Right kidney (tissue), 1 donor: ENCODE measurements around the gene VKORC1L1.
"Not testable (repeated sequence)": the region's sequence is repeated elsewhere in the genome, so short reads cannot be mapped to it uniquely, and the experiment has no call there.

ENCODE experiments used
- DNase-seq: peaks from one replicate; pipeline ENCODE4 v3.0.0-alpha.2; 2016

VKORC1L1 gene

DNA sequence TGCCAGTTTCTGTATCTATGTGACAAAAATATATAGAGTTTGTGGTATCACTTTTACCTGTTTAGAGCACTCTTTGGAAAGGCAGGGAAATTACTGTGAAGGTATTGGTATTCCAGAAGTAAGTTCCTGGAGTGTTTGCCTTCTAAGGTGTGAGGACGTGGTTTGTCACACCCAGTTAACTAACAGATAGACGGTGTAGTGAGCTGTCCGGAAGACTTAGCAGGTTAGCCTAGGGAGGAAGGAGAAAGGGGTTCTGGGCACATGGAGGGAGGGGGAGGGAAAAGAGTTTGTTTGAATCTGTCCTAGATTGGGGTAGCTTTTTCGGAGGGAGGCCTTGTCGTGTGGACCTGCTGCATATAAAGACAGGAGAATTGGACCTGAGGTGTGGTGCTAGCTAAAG lies 7.4 kb downstream of the VKORC1L1 start:
- DNase-seq, result not testable (repeated sequence)

DNA sequence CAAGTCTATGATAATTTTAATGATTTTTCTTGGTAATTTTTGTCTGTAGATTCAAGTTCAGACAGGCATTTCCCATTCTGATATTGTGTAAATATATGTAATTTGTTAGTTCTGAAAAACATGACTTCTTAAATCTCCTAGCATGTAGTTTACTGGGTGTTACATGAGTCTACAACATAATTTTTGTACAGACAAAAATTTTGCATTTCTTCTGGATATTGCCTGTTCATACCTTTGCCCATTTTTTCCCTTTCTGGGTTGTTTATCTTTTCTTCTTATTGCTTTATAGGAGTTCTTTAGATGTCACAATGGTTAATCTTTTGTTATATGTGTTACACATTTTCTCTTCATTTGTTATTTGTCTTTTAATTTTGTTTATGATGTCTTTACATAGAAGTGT lies 12.1 kb downstream of the VKORC1L1 start:
- not testable (repeated sequence) for DNase-seq

DNA sequence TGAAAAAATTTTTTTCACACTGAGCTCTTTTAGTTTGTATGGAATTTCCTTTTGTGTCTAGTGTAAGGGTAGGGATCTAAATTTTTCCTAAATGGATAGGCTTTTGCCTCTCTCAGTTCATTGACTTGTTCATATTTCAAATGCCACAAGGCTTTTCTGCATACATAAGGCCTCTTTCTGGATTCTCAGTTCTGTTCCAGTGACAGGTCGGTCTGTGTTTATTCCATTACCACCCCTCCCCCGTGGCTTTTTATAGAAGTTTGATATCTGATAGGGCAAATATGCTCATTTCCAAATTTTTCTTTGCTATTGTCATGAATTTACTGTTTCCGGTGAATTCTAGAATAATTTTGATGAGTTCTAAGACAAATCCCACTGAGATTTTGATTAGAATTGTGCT lies 12.7 kb downstream of the VKORC1L1 start:
- DNase-seq, result not testable (repeated sequence)

DNA sequence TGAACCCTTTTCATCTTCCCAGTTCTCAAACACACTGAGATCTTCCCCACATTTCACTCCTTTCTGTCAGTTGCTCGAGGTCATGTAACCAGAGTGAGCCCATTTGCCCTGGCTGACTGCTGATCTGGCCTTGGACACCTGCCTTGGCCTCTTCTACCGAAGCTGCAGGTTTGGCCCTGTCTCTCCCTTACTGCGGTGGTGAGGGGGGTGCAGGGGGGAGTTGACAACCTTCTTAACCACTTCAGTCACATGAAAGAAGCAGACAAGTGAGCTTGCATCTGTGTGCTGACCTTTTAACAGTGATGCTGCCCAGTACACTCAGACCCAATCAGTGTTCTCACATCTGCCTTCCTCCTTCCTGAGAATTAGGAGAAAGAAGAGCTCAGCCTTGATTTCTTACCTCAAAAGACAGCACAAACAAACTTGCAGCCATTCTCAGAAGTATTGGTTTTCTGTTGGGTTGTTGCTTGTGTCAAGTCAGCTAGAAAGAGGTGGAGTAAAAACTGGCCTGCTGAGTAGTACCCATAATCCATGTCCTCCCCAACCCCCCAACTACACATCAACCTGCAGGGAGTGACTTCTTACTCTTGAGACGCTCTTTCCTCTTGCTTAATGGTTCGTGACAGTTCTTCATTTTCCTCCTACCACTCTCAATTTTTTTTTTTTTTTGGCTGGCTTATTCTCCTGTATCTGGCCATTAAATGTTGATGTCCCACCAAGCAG lies 15.7 kb downstream of the VKORC1L1 start:
- not testable (repeated sequence) for DNase-seq

DNA sequence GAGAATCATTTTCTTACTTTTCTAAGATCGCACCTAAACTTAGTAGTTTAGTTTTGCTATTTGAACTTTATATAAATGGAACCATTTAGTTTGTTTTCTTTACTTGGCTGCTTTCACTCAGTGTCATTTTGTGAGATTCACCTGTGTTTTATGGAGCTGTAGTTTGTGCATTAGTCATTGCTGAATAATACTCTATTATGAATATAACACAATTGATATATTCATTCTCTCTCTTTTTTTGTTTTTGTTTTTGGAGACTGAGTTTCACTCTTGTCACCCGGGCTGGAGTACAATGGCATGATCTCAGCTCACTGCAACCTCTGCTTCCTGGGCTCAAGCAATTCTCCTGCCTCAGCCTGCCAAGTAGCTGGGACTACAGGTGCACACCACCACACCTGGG lies 16.8 kb downstream of the VKORC1L1 start:
- DNase-seq, result not testable (repeated sequence)

DNA sequence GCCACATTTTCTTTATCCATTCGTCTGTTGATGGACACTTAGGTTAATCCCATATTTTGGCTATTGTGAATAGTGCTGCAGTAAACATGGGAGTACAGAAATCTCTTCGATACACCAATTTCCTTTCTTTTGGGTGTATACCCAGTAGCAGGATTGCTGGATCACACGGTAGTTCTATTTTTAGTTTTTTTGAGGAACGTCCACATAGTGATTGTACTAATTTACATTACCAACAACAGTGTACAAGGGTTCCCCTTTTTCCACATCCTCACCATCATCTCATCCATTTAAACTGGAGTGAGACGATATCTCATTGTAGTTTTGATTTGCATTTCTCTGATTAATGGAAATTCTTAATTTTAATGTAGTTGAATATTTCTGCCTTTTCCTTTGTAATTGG lies 19.3 kb downstream of the VKORC1L1 start:
- no peak for DNase-seq

DNA sequence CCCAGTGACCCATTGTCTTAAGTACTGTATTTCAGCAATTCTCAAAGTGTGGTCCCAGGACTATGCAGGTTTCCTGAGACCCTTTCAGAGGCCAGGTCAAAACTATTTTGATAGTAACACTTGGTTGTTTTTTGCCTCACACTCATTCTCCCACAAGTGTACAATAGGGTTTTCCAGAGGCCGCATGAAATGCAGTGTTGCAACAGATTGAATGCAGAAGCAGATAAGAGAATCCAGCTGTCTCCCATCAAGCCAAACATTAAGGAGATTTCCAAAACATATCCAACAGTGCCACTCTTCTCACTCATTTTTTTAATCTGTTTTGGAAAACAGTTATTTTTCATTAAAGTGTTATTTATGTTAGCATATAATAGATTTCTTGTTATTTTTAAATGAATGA lies 20.0 kb downstream of the VKORC1L1 start:
- no peak for DNase-seq

DNA sequence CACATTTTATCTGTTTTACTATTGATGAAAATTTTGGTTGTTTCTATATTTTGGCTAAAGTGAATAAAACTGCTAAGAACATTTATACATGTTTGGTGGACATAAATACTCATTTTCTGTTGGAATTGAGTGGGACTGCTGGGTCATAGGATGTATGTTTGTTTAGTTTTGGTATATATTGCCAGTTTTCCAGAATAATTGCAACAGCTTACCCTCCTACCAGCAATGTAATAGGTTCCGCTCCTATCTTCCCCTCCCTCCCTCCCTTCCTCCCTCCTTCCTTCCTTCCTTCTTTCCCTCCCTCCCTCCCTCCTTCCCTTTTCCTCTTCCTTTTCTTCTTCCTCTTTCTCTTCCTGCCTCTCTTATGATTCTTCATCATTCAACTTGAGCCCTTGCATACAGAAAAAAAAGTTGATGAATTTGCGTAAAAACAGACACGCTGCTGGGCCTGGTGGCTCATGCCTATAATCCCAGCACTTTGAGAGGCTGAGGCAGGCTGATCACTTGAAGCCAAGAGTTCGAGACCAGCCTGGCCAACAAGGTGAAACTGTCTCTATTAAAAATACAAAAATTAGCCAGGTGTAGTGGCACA lies 23.5 kb downstream of the VKORC1L1 start:
- DNase-seq, result no peak

DNA sequence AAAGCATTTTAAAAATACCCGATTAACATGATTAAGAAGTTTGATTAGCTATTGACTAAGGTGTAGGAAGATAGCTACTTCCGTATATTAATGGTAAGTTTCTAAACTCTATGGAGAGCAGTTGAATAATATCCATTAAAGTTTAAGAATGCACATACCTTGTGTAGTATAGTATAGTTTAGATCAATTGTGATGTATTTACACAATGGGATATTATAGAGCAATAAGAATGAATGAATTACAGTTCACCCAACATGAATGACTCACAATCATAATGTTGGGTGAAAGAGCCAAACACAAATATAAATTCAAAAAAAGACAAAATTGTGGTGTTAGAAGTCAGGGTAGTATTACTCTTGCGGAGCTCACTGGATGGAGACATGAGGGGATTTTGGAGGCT lies 24.4 kb downstream of the VKORC1L1 start:
- not testable (repeated sequence) for DNase-seq

DNA sequence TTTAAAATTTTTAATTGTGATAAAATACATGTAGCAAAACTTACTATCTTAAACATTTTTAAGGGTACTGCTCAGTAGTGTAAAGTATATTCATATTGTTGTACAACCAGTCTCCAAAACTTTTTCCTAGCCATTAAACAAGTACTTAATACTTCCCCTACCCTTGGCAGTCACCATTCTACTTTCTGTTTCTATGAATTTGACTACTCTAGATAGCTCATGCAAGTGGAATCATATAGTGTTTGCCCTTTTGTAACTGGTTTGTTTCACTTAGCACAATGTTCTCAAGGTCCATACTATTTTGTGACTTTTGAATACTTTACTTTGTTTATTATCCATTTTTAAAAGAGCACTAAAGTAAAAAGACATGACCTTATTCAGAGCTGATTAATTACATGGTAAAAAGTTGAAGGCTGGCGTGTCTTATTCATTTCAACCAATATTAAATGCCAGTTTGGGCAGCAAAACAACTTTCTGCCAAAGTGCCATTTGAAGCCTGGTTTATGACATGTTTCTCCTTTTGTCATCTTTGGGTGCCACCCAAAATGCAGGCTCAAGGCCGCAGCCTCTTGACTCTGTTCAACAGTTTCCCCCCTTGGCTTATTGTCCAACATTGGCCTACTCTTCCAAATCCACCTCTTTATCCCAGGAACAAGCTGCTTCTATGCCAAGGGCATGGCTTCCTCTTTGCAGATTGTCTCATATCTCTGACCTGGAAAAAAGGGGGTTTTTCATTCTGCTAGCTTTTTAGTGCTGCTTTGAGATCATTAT lies 26.0 kb downstream of the VKORC1L1 start:
- not testable (repeated sequence) for DNase-seq

DNA sequence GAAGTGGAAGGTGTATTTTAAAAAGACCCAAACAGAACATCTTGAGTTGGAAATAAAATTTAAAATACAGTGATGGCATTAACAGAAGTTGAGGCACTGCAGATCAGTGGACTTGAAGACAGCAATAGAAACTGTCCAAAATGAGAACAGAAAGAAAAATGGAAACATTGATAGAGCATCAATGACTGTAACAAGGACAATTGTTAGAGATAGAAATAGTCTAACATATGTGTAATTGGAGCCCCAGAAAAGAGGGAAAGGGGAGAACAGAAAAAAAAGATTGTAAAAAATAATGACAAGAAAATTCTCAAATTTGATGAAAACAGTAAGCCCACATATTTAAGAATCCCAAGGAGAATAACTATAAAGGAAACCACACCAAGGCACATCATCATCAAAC lies 29.4 kb downstream of the VKORC1L1 start:
- DNase-seq, result no peak

DNA sequence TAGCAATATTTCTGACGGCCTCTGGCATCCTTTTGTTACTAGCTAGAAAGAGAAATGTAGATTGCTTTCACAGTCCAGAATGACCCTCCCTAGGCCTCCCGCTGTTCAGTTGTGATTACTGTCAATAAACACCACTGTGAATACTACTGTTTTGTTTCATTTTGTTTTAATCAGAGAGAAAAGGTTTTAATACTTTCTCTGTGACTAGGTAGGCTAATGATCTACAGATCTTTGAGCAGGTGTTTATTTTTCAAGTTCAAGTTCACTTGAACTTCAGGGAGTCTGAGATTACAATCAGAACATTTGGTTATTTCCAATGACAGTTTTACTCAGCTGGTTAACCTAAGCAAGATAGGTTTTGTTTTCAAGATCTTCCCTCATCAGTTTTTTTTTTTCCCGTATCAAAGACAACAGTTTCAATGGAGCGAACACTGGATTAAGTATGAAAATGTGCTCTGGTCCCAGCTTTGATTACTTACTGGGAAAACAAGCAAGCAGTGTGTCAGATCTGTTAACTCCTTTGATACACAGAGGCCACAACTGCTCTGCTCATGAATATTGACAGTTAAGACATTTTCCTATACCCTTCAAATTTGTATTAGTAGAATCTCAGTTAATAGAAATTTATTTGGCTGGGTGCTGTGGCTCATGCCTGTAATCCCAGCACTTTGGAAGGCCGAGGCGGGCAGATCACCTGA lies 34.8 kb downstream of the VKORC1L1 start:
- DNase-seq, result no peak

DNA sequence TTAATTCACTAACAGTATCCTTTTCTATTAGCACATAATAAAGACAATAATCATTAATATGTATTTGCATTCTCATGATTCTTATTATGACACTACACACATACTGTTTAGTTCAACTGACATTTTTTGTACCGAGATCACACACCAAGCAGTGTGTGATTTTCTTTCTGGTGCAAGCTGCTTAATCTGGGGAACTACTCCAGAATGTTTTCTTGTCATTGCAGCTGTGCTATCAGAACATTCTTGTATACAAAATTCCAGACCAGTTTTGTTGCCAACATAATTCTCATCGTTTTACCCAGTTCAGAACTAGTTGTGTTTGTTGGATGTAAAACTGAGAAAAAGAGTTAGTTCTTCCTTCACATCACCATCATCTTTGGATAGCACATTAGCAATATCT lies 37.4 kb downstream of the VKORC1L1 start:
- DNase-seq, result no peak

DNA sequence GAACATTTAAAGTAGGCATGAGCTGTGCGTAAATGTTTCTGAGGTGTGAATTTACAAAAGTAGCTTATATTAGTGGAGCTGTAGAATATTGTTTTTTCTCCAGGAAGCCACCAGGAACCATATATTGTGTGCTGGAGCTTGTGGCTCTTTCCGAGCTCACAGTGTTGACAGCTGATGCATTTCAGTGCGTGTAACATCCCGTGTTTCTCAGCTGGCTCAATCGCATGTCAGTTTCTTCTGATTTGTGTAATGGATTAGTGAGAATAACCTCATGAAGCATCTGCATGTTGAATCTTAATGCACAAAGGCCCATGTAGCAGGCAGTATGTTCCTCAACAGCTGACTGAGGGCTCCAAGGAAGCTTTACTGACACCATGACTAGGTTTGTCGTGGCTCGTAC lies 39.4 kb downstream of the VKORC1L1 start:
- DNase-seq, result no peak

DNA sequence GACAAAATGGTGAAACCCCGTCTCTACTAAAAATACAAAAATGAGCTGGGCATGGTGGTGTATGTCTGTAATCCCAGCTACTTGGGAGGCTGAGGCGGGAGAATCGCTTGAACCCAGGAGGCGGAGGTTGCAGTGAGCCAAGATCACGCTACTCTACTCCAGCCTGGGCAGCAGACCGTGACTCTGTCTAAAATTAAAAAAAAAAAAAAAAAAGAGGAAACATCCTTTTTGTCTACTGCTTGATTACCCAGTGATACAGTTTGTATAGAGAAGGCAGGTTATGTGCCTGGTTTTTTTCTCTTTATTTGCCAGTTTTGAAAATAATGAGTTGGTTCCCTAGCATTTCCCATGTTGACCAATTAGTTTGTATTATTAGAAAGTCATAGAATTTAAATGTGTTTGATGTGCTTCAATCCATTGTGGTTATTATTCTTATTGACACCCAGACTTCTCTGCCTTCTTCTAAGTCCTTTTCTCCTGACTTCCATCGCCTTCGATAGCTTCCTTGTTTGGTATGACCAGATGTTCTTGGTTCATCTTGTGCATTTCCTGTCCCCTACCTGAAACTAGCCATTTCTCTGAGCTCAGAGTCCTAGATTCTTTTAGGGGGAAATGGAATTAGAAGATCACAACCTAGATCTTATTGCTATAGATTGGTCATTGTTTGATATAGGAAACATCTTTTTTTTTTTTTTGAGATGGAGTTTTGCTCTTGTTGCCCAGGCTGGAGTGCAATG lies 43.2 kb downstream of the VKORC1L1 start:
- DNase-seq, result no peak

DNA sequence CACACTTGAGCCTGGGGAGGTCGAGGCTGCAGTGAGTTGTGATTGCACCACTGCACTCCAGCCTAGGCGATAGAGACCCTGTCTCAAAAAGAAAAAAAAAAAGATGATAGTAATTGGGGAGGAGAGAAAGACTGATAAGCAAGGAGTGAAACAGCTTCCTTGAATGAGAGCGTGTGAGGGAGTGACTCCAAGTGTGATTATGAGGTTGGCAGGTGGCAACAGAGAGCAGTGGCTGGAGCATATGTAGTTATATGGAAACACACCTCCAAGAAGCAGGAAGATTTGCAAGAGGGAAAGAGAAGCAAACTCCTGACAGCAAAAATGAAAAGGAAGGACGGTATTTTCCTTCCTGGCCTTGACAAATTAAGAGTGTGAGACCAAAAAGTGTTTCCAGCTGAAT lies 50.4 kb downstream of the VKORC1L1 start:
- no peak for DNase-seq

DNA sequence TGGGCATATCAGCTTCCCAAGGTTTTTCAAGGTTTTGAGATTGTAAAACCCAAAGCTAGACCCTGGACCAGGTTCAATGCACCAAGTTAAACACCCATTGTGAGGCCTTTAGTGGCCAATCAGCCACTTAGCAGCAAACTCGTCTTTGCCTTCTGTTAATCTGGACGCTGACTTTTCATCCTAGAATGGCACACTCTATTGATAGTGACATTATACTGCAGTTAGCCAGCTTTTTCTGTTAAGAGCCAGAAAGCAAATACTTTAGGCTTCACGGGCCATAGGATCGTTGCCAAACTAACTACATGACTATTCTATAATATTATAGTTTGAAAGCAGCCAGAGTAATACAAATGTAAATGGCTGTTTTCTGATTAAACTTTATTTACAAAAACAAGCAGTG lies 51.3 kb downstream of the VKORC1L1 start:
- DNase-seq, result no peak

DNA sequence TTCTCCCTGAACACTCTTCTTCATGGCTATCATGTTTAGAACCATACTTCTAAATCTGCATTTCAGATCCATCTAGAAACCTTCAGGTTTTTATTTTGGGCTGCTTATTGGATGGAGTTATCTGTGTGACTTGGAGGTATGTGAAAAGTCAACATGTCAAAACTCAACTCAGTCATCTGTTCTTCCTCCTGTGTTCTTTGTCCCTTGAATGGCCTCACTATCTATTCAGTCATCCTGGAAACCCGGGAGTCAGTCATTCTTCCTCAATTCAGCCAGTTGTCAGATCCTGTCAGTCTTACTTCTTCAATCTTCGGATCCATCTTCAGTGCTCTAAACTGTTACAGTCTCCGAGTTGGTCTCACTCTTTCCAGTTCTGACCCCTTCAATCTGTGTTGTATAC lies 52.2 kb downstream of the VKORC1L1 start:
- no peak for DNase-seq

DNA sequence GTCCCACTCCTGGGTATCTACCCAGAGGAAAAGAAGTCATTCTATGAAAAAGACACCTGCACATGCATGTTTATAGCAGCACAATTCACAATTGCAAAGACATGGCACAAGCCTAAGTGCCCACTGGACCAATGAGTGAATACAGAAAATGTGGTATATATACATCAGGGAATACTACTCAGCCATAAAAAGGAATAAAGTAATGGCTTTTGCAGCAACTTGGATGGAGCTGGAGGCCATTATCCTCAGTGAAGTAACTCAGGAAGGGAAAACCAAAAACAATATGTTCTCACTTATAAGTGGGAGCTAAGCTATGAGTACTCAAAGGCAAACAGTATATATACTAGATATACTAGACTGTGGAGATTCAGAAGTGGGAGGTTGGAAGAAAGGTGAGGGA lies 53.7 kb downstream of the VKORC1L1 start:
- no peak for DNase-seq

DNA sequence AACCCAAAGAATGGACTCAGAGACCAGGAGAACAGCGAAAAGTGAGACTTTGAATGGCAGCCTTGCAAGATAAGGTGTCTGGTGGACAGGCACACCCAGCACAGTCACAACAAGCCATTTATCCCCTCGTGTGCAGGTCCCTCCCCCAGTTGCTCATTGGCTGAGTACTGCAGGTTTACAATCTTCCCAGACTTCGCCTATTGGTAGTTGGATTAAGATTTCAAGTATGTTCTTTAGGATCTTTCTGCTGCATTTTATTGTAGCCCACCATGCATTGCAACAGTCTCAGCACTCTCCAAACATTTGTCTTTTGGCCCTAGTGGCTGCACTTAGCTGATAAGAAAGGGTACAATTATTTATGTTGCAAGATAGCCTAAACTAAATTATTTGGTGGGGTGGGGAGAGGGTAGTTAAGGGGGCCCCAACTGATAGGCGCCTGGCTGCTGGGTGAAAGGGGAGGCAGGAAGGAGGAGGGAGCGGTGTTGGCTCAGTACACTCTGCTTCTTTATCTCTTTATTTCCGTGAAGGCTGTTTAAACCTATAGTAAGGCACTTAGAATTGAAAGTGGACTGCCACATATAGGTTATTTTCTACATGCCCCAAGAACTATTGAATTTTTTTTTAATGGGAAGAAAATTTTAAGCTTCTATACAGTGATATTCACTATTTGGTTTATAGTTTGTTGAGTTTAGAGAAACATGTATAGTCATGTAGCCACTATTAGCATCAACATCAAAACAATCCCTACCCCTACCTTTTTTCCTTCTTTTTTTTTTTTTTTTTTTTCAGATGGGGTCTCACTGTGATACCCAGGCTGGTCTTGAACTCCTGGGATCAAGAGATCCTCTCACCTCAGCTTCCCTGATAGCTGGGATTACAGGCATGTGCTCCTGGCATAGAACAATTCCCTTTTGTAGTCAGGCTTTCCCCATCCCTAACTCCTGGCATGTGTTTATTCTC lies 54.9 kb downstream of the VKORC1L1 start:
- DNase-seq, result no peak

DNA sequence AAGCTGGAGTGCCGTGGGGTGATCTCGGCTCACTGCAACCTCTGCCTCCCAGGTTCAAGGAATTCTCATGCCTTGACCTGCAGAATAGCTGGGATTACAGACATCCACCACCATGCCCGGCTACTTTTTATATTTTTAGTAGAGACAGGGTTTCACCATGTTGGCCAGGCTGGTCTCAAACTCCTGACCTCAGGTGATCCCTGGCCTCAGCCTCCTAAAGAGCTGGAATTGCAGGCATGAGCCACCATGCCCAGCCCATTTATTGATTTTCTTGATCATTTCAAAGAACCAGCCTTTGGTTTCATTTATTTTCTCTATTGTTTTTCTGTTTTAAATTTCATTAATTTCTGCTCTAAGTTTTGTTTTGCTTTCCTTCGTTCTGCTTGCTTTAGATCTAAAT lies 58.8 kb downstream of the VKORC1L1 start:
- DNase-seq, result no peak
